Liver (tissue), 9 donors: ENCODE results near the gene DIAPH2. TPM values are rescaled to one million over a fixed set of nuclear protein-coding genes. Genes with fewer than 3 reads are reported as not detected.

Experiments
- DNase-seq: peaks from one replicate; pipeline ENCODE4 v3.0.0-alpha.2; 2017; ENCODE audit warnings: low spot score
- H3K27ac ChIP-seq, 2 donors: one replicate each; pipeline ENCODE4 v1.7.0; 2013; ENCODE audit warnings: inconsistent platforms in 2 of 2, low read length in 2 of 2, control low read depth in 1 of 2, low read depth in 1 of 2, mild to moderate bottlenecking in 1 of 2
- H3K27me3 ChIP-seq, 4 donors: one replicate each; pipeline versions ENCODE4 v1.6.1 to v1.7.0; 2013; ENCODE audit warnings: low read length in 3 of 4, inconsistent platforms in 1 of 4, mild to moderate bottlenecking in 1 of 4, moderate library complexity in 1 of 4; ENCODE audit not compliant: control insufficient read depth in 4 of 4, insufficient read depth in 4 of 4
- H3K36me3 ChIP-seq, 4 donors: one replicate each; pipeline versions ENCODE4 v1.6.1 to v1.7.0; 2013; ENCODE audit warnings: low read length in 3 of 4, mild to moderate bottlenecking in 3 of 4, low read depth in 1 of 4, moderate library complexity in 1 of 4; ENCODE audit not compliant: control insufficient read depth in 4 of 4, insufficient read depth in 3 of 4
- H3K4me1 ChIP-seq, 4 donors: one replicate each; pipeline versions ENCODE4 v1.6.1 to v1.7.0; 2013; ENCODE audit warnings: low read length in 3 of 4, mild to moderate bottlenecking in 3 of 4, moderate library complexity in 1 of 4; ENCODE audit not compliant: control insufficient read depth in 4 of 4, insufficient read depth in 4 of 4
- H3K4me3 ChIP-seq, 3 donors: one replicate each; pipeline versions ENCODE4 v1.6.1 to v1.7.0; 2013; ENCODE audit warnings: low read length in 3 of 3, control low read depth in 1 of 3, low read depth in 1 of 3, mild to moderate bottlenecking in 1 of 3
- H3K9ac ChIP-seq, 2 donors: one replicate each; pipeline ENCODE4 v1.7.0; 2013; ENCODE audit warnings: low read length in 2 of 2, mild to moderate bottlenecking in 2 of 2, moderate library complexity in 2 of 2, control low read depth in 1 of 2, low read depth in 1 of 2
- H3K9me3 ChIP-seq, 4 donors: one replicate each; pipeline versions ENCODE4 v1.6.1 to v1.7.0; 2013; ENCODE audit warnings: low read length in 3 of 4; ENCODE audit not compliant: control insufficient read depth in 4 of 4
- EGR1 ChIP-seq, 2 donors: IDR thresholded peaks; 2 replicates each; pipeline ENCODE4 v1.6.1; 2016 to 2018; ENCODE audit warnings: antibody characterized with exemption in 2 of 2, low read depth in 2 of 2
- FOXA1 ChIP-seq: IDR thresholded peaks from 2 replicates; pipeline ENCODE4 v1.6.1; 2016; ENCODE audit warnings: antibody characterized with exemption
- FOXA2 ChIP-seq: IDR thresholded peaks from 2 replicates; pipeline ENCODE4 v1.6.1; 2016; ENCODE audit warnings: antibody characterized with exemption
- GABPA ChIP-seq, 2 donors: IDR thresholded peaks in 1 of 2; conservative IDR thresholded peaks in 1 of 2; 2 replicates each; pipeline ENCODE4 v1.6.1; 2016; ENCODE audit warnings: antibody characterized with exemption in 2 of 2, mild to moderate bottlenecking in 1 of 2, moderate library complexity in 1 of 2
- HNF4A ChIP-seq, 2 donors: conservative IDR thresholded peaks; 2 replicates each; pipeline ENCODE4 v1.6.1; 2016; ENCODE audit warnings: antibody characterized with exemption in 2 of 2, mild to moderate bottlenecking in 2 of 2
- JUND ChIP-seq, 2 donors: IDR thresholded peaks; 2 replicates each; pipeline ENCODE4 v1.6.1; 2016; ENCODE audit warnings: antibody characterized with exemption in 2 of 2
- NR2F2 ChIP-seq: IDR thresholded peaks from 2 replicates; pipeline ENCODE4 v1.6.1; 2016; ENCODE audit warnings: antibody characterized with exemption
- RAD21 ChIP-seq, 2 donors: IDR thresholded peaks; 2 replicates each; pipeline ENCODE4 v1.6.1; 2016; ENCODE audit warnings: antibody characterized with exemption in 2 of 2, mild to moderate bottlenecking in 2 of 2
- RXRA ChIP-seq, 2 donors: IDR thresholded peaks; 2 replicates each; pipeline ENCODE4 v1.6.1; 2017 to 2018; ENCODE audit warnings: antibody characterized with exemption in 2 of 2, mild to moderate bottlenecking in 1 of 2
- SP1 ChIP-seq: IDR thresholded peaks from 2 replicates; pipeline ENCODE4 v1.6.1; 2018; ENCODE audit warnings: antibody characterized with exemption, mild to moderate bottlenecking
- TAF1 ChIP-seq: conservative IDR thresholded peaks from 2 replicates; pipeline ENCODE4 v1.6.1; 2016; ENCODE audit warnings: antibody characterized with exemption, mild to moderate bottlenecking
- YY1 ChIP-seq: IDR thresholded peaks from 2 replicates; pipeline ENCODE4 v1.6.1; 2016; ENCODE audit warnings: antibody characterized with exemption, mild to moderate bottlenecking
- WGBS: extraction: QIAGEN DNeasy Blood & Tissue Kit; methylation state at CpG from one replicate; pipeline ENCODE4 v1.1.7; 2013; 5-methylcytosine and 5-hydroxymethylcytosine counted together
- polyA plus RNA-seq, 2 donors: library from polyadenylated mRNA; stranded (reverse) in 1 of 2; unstranded in 1 of 2; fragments of 200-250 nt in 1 of 2; fragments of >200 nt in 1 of 2; fragmentation: Nextera tagmentation in 1 of 2; extraction: Ambion mirVana in 1 of 2; gene quantifications; one replicate each; pipeline versions ENCODE4 v1.2.1 to v1.2.3, GENCODE V29; 2013 to 2015
- total RNA-seq, 2 donors: library from RNA; depleted of rRNA; stranded (reverse); fragments of >200 nt; gene quantifications; one replicate each; pipeline ENCODE4 v1.2.3, GENCODE V29; 2014
- TF ChIP-seq, protein P1 (sequence below): IDR thresholded peaks from 2 replicates; pipeline ENCODE4 v1.6.1; 2016; ENCODE audit warnings: antibody characterized with exemption
- TF ChIP-seq, protein P2 (sequence below): fragments of 150-350 bp; IDR thresholded peaks from 2 replicates; pipeline ENCODE4 v1.5.1; 2017; ENCODE audit warnings: improper control_type of control experiment, low read depth, low read length; ENCODE audit not compliant: missing input control
- TF ChIP-seq, protein P3 (sequence below): IDR thresholded peaks from 2 replicates; pipeline ENCODE4 v1.6.1; 2016; ENCODE audit warnings: antibody characterized with exemption
- TF ChIP-seq, protein P4 (sequence below): IDR thresholded peaks from 2 replicates; pipeline ENCODE4 v1.6.1; 2016; ENCODE audit warnings: antibody characterized with exemption
- TF ChIP-seq, protein P5 (sequence below): IDR thresholded peaks from 2 replicates; pipeline ENCODE4 v1.6.1; 2016; ENCODE audit warnings: antibody characterized with exemption, mild to moderate bottlenecking
- donor health status: healthy.
- donor health status: healthy.
- donor health status: healthy.
- donor health status: healthy.
- donor health status: healthy.

Gene DIAPH2
- total and polyA plus RNA-seq, 4 donors: 2.7 to 16.6 (median 5.3) TPM

DNA sequence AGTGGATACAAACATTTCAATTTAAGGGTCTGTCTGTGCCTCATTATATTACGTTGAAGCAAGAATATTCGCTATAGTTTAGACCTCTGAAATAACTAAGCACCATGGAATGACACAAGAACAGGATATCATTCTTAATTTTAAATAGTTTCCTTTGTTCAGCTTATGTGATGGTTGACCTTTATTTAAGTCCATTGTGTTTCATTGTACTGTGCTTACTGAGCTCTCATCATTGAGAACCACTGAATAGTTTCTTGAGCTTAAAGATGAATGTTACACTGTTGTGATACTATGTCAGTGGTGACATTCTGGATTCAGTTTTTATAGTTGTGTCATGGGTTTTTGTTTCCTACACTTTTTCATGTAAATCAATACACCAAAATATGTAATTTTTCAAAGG is 438.4 kb downstream of the DIAPH2 start (continued):
- TF ChIP-seq YY1: no peak
- TF ChIP-seq, protein P1, sequence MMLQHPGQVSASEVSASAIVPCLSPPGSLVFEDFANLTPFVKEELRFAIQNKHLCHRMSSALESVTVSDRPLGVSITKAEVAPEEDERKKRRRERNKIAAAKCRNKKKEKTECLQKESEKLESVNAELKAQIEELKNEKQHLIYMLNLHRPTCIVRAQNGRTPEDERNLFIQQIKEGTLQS: no peak
- TF ChIP-seq JUND (IDR thresholded peaks at IDR 0.05): no peak
- TF ChIP-seq, protein P2, sequence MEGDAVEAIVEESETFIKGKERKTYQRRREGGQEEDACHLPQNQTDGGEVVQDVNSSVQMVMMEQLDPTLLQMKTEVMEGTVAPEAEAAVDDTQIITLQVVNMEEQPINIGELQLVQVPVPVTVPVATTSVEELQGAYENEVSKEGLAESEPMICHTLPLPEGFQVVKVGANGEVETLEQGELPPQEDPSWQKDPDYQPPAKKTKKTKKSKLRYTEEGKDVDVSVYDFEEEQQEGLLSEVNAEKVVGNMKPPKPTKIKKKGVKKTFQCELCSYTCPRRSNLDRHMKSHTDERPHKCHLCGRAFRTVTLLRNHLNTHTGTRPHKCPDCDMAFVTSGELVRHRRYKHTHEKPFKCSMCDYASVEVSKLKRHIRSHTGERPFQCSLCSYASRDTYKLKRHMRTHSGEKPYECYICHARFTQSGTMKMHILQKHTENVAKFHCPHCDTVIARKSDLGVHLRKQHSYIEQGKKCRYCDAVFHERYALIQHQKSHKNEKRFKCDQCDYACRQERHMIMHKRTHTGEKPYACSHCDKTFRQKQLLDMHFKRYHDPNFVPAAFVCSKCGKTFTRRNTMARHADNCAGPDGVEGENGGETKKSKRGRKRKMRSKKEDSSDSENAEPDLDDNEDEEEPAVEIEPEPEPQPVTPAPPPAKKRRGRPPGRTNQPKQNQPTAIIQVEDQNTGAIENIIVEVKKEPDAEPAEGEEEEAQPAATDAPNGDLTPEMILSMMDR: no peak
- TF ChIP-seq, protein P3, sequence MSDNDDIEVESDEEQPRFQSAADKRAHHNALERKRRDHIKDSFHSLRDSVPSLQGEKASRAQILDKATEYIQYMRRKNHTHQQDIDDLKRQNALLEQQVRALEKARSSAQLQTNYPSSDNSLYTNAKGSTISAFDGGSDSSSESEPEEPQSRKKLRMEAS: no peak
- TF ChIP-seq SP1: no peak
- no peak for TF ChIP-seq GABPA (IDR thresholded peaks at IDR 0.05 in 1 of 2, conservative IDR thresholded peaks at IDR 0.05 in 1 of 2)

DNA sequence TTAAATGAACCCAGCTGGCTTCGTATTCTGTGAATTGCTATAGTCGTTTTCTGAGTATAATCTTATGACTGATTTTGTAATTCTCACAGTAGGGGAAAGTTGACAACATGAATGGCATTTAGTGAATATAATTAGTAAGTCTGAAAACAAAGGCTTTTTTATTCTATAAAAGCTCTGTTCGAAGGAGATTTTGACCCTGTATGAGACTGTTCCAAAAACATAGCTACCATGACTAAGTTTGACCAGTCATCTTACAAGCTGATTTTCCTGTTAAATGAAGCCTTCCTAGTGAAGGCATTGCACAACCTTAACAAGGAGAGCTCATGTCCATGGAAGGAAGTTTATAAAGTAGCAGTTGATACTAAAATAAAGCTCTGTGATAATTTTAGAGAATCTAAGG is 441.4 kb downstream of the DIAPH2 start:
- Histone ChIP-seq H3K36me3 (no peaks in the 10 kb centered on the region), H3K9me3 (no peaks in the 10 kb centered on the region), H3K9ac (no peak overlapping the region), H3K4me3 (no peak overlapping the region), H3K27me3 (no peaks in the 10 kb centered on the region), H3K27ac (no peak overlapping the region), H3K4me1 (no peaks in the 10 kb centered on the region)
- TF ChIP-seq EGR1 (IDR thresholded peaks at IDR 0.05; ENCODE audit: low read depth in 2 of 2) (no peak), RXRA (IDR thresholded peaks at IDR 0.05) (no peak), JUND (IDR thresholded peaks at IDR 0.05) (no peak), HNF4A (conservative IDR thresholded peaks at IDR 0.05) (no peak), TAF1 (no peak), SP1 (no peak)
- TF ChIP-seq, protein P2: no peak
- TF ChIP-seq, protein P4, sequence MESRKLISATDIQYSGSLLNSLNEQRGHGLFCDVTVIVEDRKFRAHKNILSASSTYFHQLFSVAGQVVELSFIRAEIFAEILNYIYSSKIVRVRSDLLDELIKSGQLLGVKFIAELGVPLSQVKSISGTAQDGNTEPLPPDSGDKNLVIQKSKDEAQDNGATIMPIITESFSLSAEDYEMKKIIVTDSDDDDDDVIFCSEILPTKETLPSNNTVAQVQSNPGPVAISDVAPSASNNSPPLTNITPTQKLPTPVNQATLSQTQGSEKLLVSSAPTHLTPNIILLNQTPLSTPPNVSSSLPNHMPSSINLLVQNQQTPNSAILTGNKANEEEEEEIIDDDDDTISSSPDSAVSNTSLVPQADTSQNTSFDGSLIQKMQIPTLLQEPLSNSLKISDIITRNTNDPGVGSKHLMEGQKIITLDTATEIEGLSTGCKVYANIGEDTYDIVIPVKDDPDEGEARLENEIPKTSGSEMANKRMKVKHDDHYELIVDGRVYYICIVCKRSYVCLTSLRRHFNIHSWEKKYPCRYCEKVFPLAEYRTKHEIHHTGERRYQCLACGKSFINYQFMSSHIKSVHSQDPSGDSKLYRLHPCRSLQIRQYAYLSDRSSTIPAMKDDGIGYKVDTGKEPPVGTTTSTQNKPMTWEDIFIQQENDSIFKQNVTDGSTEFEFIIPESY: no peak
- WGBS: 89% methylated on average over 3 of the region's 3 CpGs
- no peak for DNase-seq

DNA sequence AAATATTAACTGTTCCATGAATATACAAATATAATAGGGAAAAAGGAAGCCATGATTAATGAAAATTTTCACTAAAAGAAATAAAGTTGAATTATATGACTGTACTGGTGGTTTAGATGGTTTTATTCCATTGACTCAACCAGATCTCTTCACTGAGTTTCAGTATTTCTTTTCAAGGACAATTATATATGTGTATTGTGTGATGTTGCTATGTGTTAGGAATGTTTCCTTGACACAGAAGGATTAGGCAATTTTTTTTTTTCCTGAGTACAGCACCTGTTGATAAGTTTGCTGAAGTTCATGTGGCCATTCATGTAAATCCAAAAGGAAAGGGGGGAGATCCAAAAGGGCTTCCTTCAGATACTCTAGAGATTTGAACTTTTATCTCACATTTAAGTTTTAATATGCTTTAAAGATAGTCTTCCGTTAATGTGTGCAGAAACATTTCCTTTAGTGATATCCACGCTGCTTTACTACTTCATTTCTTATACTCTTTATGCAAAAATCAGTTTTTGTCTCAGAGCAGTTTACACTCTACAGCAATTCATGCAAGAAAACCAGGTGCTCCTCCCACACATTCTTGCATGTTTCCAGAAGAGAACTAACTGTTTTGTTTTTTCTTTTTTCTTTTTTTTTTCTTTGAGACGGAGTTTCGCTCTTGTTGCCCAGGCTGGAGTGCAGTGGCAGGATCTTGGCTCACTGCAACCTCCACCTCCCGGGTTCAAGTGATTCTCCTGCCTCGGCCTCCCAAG is 448.2 kb downstream of the DIAPH2 start:
- Histone ChIP-seq H3K27me3 (no peaks in the 10 kb centered on the region), H3K9me3 (no peaks in the 10 kb centered on the region), H3K4me1 (no peaks in the 10 kb centered on the region), H3K9ac (no peak overlapping the region), H3K27ac (no peak overlapping the region), H3K4me3 (no peak overlapping the region), H3K36me3 (no peaks in the 10 kb centered on the region)
- DNase-seq: no peak
- WGBS: 89% methylated on average over 6 of the region's 6 CpGs
- TF ChIP-seq FOXA2 (no peak), NR2F2 (no peak), TAF1 (no peak), FOXA1 (no peak), YY1 (no peak), RAD21 (IDR thresholded peaks at IDR 0.05) (no peak)
- TF ChIP-seq, protein P2: no peak
- TF ChIP-seq, protein P5, sequence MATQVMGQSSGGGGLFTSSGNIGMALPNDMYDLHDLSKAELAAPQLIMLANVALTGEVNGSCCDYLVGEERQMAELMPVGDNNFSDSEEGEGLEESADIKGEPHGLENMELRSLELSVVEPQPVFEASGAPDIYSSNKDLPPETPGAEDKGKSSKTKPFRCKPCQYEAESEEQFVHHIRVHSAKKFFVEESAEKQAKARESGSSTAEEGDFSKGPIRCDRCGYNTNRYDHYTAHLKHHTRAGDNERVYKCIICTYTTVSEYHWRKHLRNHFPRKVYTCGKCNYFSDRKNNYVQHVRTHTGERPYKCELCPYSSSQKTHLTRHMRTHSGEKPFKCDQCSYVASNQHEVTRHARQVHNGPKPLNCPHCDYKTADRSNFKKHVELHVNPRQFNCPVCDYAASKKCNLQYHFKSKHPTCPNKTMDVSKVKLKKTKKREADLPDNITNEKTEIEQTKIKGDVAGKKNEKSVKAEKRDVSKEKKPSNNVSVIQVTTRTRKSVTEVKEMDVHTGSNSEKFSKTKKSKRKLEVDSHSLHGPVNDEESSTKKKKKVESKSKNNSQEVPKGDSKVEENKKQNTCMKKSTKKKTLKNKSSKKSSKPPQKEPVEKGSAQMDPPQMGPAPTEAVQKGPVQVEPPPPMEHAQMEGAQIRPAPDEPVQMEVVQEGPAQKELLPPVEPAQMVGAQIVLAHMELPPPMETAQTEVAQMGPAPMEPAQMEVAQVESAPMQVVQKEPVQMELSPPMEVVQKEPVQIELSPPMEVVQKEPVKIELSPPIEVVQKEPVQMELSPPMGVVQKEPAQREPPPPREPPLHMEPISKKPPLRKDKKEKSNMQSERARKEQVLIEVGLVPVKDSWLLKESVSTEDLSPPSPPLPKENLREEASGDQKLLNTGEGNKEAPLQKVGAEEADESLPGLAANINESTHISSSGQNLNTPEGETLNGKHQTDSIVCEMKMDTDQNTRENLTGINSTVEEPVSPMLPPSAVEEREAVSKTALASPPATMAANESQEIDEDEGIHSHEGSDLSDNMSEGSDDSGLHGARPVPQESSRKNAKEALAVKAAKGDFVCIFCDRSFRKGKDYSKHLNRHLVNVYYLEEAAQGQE: no peak
